ENCODE data around the gene UGP2.

UGP2 gene

GRCh38 chr2:63890678-63891077, 49.0 kb downstream of the UGP2 start:
- no peak for TF ChIP-seq CTCF (IDR thresholded peaks at IDR 0.05; ENCODE audit: low read depth, low read length)
- in situ Hi-C loops (cut with HindIII; ENCODE audit: low sequenced_read_pairs): no loop called here
- no peak for DNase-seq (ENCODE audit: low read depth, low spot score)
- H3K4me3 ChIP-seq (ENCODE audit: low read depth, low read length): no peak overlapping the region

- in situ Hi-C loops (cut with HindIII; ENCODE audit: low sequenced_read_pairs): no loop called here
- DNase-seq (ENCODE audit: low read depth, low spot score): no peak
- TF ChIP-seq CTCF (IDR thresholded peaks at IDR 0.05; ENCODE audit: low read depth, low read length): no peak
- H3K4me3 ChIP-seq (ENCODE audit: low read depth, low read length): no peak overlapping the region
These were observed 49.9 kb downstream of the UGP2 start for GRCh38 chr2:63891488-63892030.

GRCh38 chr2:63893163-63893562, 51.5 kb downstream of the UGP2 start:
- in situ Hi-C loops (cut with HindIII; ENCODE audit: low sequenced_read_pairs): no loop called here
- TF ChIP-seq CTCF (IDR thresholded peaks at IDR 0.05; ENCODE audit: low read depth, low read length): no peak
- DNase-seq (ENCODE audit: low read depth, low spot score): no peak
- H3K4me3 ChIP-seq (ENCODE audit: low read depth, low read length): no peak overlapping the region

GRCh38 chr2:63894167-63894566, 52.5 kb downstream of the UGP2 start:
- no peak for TF ChIP-seq CTCF (IDR thresholded peaks at IDR 0.05; ENCODE audit: low read depth, low read length)
- no peak overlapping the region for H3K4me3 ChIP-seq (ENCODE audit: low read depth, low read length)
- in situ Hi-C loops (cut with HindIII; ENCODE audit: low sequenced_read_pairs): no loop called here
- DNase-seq (ENCODE audit: low read depth, low spot score): no peak

- TF ChIP-seq CTCF (IDR thresholded peaks at IDR 0.05; ENCODE audit: low read depth, low read length): no peak
- in situ Hi-C loops (cut with HindIII; ENCODE audit: low sequenced_read_pairs): no loop called here
- no peak for DNase-seq (ENCODE audit: low read depth, low spot score)
- H3K4me3 ChIP-seq (ENCODE audit: low read depth, low read length): no peak overlapping the region
These were observed 57.1 kb downstream of the UGP2 start for GRCh38 chr2:63898839-63899238.

- in situ Hi-C loops (cut with HindIII; ENCODE audit: low sequenced_read_pairs): no loop called here
- DNase-seq (ENCODE audit: low read depth, low spot score): no peak
- no peak overlapping the region for H3K4me3 ChIP-seq (ENCODE audit: low read depth, low read length)
- TF ChIP-seq CTCF (IDR thresholded peaks at IDR 0.05; ENCODE audit: low read depth, low read length): no peak
These were observed 57.9 kb downstream of the UGP2 start for GRCh38 chr2:63899639-63900038.

- DNase-seq (ENCODE audit: low read depth, low spot score): no peak
- no peak for TF ChIP-seq CTCF (IDR thresholded peaks at IDR 0.05; ENCODE audit: low read depth, low read length)
- no peak overlapping the region for H3K4me3 ChIP-seq (ENCODE audit: low read depth, low read length)
- in situ Hi-C loops (cut with HindIII; ENCODE audit: low sequenced_read_pairs): no loop called here
These were observed 60.5 kb downstream of the UGP2 start for GRCh38 chr2:63902149-63902548.
